ENCODE data around the gene HNF4A. TPM values are rescaled to one million over a fixed set of nuclear protein-coding genes. Genes with fewer than 3 reads are reported as not detected.

Gene HNF4A
- total and polyA plus RNA-seq, 8 donors, result 7.4 to 29.2 (median 22.2) TPM

GRCh38 chr20:44457016-44457415, 101.5 kb downstream of the HNF4A start:
- no peak overlapping the region for H3K4me3 ChIP-seq
- no peak for DNase-seq
- no peak for ATAC-seq
- H3K27me3 ChIP-seq, result no peaks in the 10 kb centered on the region
- FAIRE-seq, result no peak
- no peak overlapping the region for H3K27ac ChIP-seq
- no peaks in the 10 kb centered on the region for H3K36me3 ChIP-seq
- TF ChIP-seq, protein P1, sequence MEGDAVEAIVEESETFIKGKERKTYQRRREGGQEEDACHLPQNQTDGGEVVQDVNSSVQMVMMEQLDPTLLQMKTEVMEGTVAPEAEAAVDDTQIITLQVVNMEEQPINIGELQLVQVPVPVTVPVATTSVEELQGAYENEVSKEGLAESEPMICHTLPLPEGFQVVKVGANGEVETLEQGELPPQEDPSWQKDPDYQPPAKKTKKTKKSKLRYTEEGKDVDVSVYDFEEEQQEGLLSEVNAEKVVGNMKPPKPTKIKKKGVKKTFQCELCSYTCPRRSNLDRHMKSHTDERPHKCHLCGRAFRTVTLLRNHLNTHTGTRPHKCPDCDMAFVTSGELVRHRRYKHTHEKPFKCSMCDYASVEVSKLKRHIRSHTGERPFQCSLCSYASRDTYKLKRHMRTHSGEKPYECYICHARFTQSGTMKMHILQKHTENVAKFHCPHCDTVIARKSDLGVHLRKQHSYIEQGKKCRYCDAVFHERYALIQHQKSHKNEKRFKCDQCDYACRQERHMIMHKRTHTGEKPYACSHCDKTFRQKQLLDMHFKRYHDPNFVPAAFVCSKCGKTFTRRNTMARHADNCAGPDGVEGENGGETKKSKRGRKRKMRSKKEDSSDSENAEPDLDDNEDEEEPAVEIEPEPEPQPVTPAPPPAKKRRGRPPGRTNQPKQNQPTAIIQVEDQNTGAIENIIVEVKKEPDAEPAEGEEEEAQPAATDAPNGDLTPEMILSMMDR (IDR thresholded peaks at IDR 0.05), result no peak
- H3K4me1 ChIP-seq, result peaks cover 0 to 12% (median 6%) of the 10 kb centered on the region in 3 donors
- H3K9me3 ChIP-seq, result no peaks in the 10 kb centered on the region
- intact Hi-C loops (cut with DNase I), result no loop called here
- 50 to 57% methylated on average over 6 of the region's 6 CpGs for WGBS, 2 donors

DNA sequence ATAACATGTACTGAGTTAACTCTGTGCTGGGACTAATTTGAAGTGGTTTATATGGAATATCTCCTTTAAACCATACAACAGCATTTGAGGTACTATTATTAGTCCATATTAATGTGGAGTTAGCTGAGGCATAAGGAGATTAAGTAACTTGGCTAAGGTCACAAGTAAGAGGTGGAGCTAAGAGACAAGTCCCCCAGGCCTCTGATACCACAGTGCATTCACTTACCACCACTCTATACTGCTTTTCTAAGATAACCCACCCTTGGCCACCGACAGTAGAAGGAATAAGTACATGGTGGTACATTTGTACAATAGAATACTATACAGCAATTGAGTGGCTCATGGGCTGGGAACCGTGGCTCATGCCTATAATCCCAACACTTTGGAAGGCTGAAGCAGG, 103.8 kb downstream of the HNF4A start:
- H3K4me1 ChIP-seq, result peaks cover 0 to 12% (median 6%) of the 10 kb centered on the region in 3 donors
- no peaks in the 10 kb centered on the region for H3K9me3 ChIP-seq
- TF ChIP-seq, protein P1 (IDR thresholded peaks at IDR 0.05), result no peak
- no peak for DNase-seq
- intact Hi-C loops (cut with DNase I), result no loop called here
- no peaks in the 10 kb centered on the region for H3K27me3 ChIP-seq
- no peak for FAIRE-seq
- no peak overlapping the region for H3K4me3 ChIP-seq
- 68 to 88% methylated on average over 2 of the region's 2 CpGs for WGBS, 2 donors
- no peaks in the 10 kb centered on the region for H3K36me3 ChIP-seq
- H3K27ac ChIP-seq, result no peak overlapping the region
- ATAC-seq, result no peak

- DNase-seq (no peak), FAIRE-seq (no peak), ATAC-seq (peak; percentile 32 to 77 (median 70))
- TF ChIP-seq, protein P1 (IDR thresholded peaks at IDR 0.05), result no peak
- H3K9me3 ChIP-seq, result no peaks in the 10 kb centered on the region
- no peak overlapping the region for H3K27ac ChIP-seq
- H3K36me3 ChIP-seq, result no peaks in the 10 kb centered on the region
- H3K4me1 ChIP-seq, result peaks cover 0 to 12% (median 6%) of the 10 kb centered on the region in 3 donors
- no peak overlapping the region for H3K4me3 ChIP-seq
- intact Hi-C loops (cut with DNase I), result loop anchor here in 2 of 3 donors (10.0 kb wide), 2 partner anchors 236 to 246 kb away; partner anchors contain the start of gene OSER1 (in 1 of the 2)
- H3K27me3 ChIP-seq, result no peaks in the 10 kb centered on the region
- 8 to 10% methylated on average over 3 of the region's 3 CpGs for WGBS, 2 donors
Observed at GRCh38 chr20:44460795-44461141, 105.3 kb downstream of the HNF4A start.

DNA sequence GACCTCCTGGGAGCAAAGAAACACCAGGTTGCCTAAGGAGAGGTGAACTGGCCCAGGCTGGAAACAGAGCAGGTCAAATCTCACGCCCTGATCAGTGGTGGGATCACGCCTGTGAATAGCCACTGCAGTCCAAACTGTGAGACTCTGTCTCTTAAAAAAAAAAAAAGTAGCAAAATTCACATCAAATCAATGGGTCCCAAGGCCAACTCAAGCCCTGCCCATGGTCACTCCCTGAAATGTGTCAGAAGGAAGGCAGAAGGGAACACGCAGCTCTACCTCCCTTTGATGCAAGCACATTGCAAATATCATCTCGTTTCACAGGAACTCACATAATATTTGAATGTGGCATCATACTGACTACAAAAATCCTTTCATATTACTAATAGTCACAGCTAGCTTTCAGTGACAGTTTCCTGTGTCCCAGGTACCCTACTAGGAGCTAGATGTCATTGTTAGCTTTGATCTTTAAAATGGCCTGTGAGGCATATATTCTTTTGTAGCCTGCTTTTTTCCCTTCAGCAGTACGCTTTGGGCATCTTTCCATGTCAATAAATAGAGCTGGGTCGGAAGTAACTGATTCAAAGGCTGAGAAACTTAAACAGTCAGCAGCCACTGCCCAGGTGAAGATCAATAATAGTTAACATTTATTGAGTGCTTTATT, 105.8 kb downstream of the HNF4A start:
- Histone ChIP-seq H3K4me1 (peaks cover 0 to 12% (median 6%) of the 10 kb centered on the region in 3 donors), H3K27me3 (no peaks in the 10 kb centered on the region), H3K36me3 (no peaks in the 10 kb centered on the region), H3K9me3 (no peaks in the 10 kb centered on the region), H3K4me3 (no peak overlapping the region), H3K27ac (peak overlapping the region in 1 of 4 donors; percentile 37)
- DNase-seq (no peak), FAIRE-seq (no peak), ATAC-seq (peak; percentile 10 to 56 (median 32))
- intact Hi-C loops (cut with DNase I), result loop anchor here in 2 of 3 donors (10.0 kb wide), 2 partner anchors 236 to 246 kb away; partner anchors contain the start of gene OSER1 (in 1 of the 2)
- WGBS, 2 donors, result 30% methylated on average over 6 of the region's 6 CpGs
- TF ChIP-seq, protein P1 (IDR thresholded peaks at IDR 0.05), result no peak

DNA sequence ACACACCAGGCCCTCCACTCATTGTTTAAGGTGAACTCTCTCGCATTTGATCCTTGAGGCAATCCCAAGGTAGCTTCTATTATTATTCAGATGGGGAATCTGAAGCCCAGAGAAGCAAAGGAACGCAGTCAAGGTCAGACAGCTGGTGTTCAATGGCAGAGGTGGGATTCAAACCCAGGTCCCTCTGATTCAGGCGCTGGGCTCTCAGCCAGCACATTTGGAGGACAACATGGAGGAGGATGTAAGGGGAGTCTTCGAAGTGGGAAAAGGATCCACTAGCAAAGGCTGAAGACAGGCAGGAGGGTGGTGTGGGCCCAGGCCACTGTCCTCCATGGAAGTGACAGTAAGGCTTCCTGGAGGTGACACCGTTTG, 106.3 kb downstream of the HNF4A start:
- TF ChIP-seq, protein P1 (IDR thresholded peaks at IDR 0.05), result no peak
- H3K9me3 ChIP-seq, result no peaks in the 10 kb centered on the region
- no peaks in the 10 kb centered on the region for H3K36me3 ChIP-seq
- DNase-seq (no peak), FAIRE-seq (no peak), ATAC-seq (no peak)
- peak overlapping the region in 1 of 4 donors; percentile 37 for H3K27ac ChIP-seq
- intact Hi-C loops (cut with DNase I), result loop anchor here in 2 of 3 donors (10.0 kb wide), 2 partner anchors 237 to 247 kb away; partner anchors contain the start of gene OSER1 (in 1 of the 2)
- 35 to 36% methylated on average over 5 of the region's 5 CpGs for whole genome bisulfite sequencing, 2 donors
- H3K4me3 ChIP-seq, result no peak overlapping the region
- peaks cover 0 to 12% (median 6%) of the 10 kb centered on the region in 3 donors for H3K4me1 ChIP-seq
- H3K27me3 ChIP-seq, result no peaks in the 10 kb centered on the region
